ENCODE data around the gene KRTAP4-12. TPM values are rescaled to one million over a fixed set of nuclear protein-coding genes. Genes with fewer than 3 reads are reported as not detected.
"Not testable (repeated sequence)": the region's sequence is repeated elsewhere in the genome, so short reads cannot be mapped to it uniquely, and the experiment has no call there.

The KRTAP4-12 gene
- total RNA-seq, 1 donor from 2014 or later: not detected

- DNase-seq (ENCODE audit: low spot score): no peak
Observed at GRCh38 chr17:41126412-41126811, 2.4 kb upstream of the KRTAP4-12 start.

- no peak for DNase-seq (ENCODE audit: low spot score)
Observed at GRCh38 chr17:41125064-41125463, 1.1 kb upstream of the KRTAP4-12 start.

- not testable (repeated sequence) for DNase-seq (ENCODE audit: low spot score)
Observed at GRCh38 chr17:41123292-41123990, 541 bp downstream of the KRTAP4-12 start.

GRCh38 chr17:41121742-41122141 is 2.2 kb downstream of the KRTAP4-12 start:
- no peak for DNase-seq (ENCODE audit: low spot score)

GRCh38 chr17:41119696-41120690 is 4.0 kb downstream of the KRTAP4-12 start:
- DNase-seq (ENCODE audit: low spot score): not testable (repeated sequence)

GRCh38 chr17:41118721-41119120 is 5.3 kb downstream of the KRTAP4-12 start:
- no peak for DNase-seq (ENCODE audit: low spot score)

- DNase-seq (ENCODE audit: low spot score): not testable (repeated sequence)
Observed at GRCh38 chr17:41117846-41118386, 6.1 kb downstream of the KRTAP4-12 start, which contains the start of gene KRTAP4-11. KRTAP4-11 (minus strand) TSS chr17:41118373; CDS start chr17:41118315, 58 bp downstream.

- DNase-seq (ENCODE audit: low spot score): no peak
Observed at GRCh38 chr17:41116297-41116696, 7.7 kb downstream of the KRTAP4-12 start.

GRCh38 chr17:41111151-41111885 is 12.7 kb downstream of the KRTAP4-12 start:
- DNase-seq (ENCODE audit: low spot score): no peak

- DNase-seq (ENCODE audit: low spot score): not testable (repeated sequence)
Observed at GRCh38 chr17:41108728-41109386, 15.1 kb downstream of the KRTAP4-12 start.

- DNase-seq (ENCODE audit: low spot score): no peak
Observed at GRCh38 chr17:41107941-41108450, 16.0 kb downstream of the KRTAP4-12 start.

- DNase-seq (ENCODE audit: low spot score): not testable (repeated sequence)
Observed at GRCh38 chr17:41105347-41105746, 18.6 kb downstream of the KRTAP4-12 start, which contains the start of gene KRTAP4-9. KRTAP4-9 (plus strand) TSS chr17:41105389; CDS start chr17:41105389, 0 bp downstream.

GRCh38 chr17:41104386-41105038 is 19.5 kb downstream of the KRTAP4-12 start:
- not testable (repeated sequence) for DNase-seq (ENCODE audit: low spot score)

GRCh38 chr17:41103896-41104295 is 20.1 kb downstream of the KRTAP4-12 start:
- DNase-seq (ENCODE audit: low spot score): no peak

GRCh38 chr17:41101586-41102259 is 22.3 kb downstream of the KRTAP4-12 start, which contains the start of gene KRTAP4-16:
KRTAP4-16 (minus strand) TSS chr17:41102209; CDS start chr17:41102209, 0 bp downstream.
- no peak for DNase-seq (ENCODE audit: low spot score)

GRCh38 chr17:41099682-41100480 is 24.1 kb downstream of the KRTAP4-12 start:
- not testable (repeated sequence) for DNase-seq (ENCODE audit: low spot score)

GRCh38 chr17:41098481-41098880 is 25.5 kb downstream of the KRTAP4-12 start:
- no peak for DNase-seq (ENCODE audit: low spot score)

GRCh38 chr17:41098042-41098441 is 25.9 kb downstream of the KRTAP4-12 start, which contains the start of gene KRTAP4-8:
KRTAP4-8 (minus strand) TSS chr17:41098142; CDS start chr17:41098084, 58 bp downstream.
- no peak for DNase-seq (ENCODE audit: low spot score)
